Adrenal gland (tissue), 5 donors: ENCODE data around the gene FHL1.

Source experiments
- CTCF ChIP-seq, 6 experiments: fragments of 450-650 bp in 4 of 6; fragments of 200-600 bp in 2 of 6; sonication (generic) in 1 of 6; IDR thresholded peaks; 1 replicate in 5 of 6; 2 replicates in 1 of 6; pipeline versions ENCODE4 v1.5.1 to v1.8.0; 2016 to 2021; ENCODE audit warnings: antibody characterized with exemption in 6 of 6, mild to moderate bottlenecking in 2 of 6, moderate library complexity in 1 of 6
- POLR2A ChIP-seq, 2 donors: fragments of 450-650 bp; IDR thresholded peaks; one replicate each; pipeline ENCODE4 v1.6.1; 2017; ENCODE audit warnings: antibody characterized with exemption in 2 of 2, mild to moderate bottlenecking in 2 of 2, moderate library complexity in 1 of 2
- donor health status: DM: no; HTN: no; CAD: no.

GRCh38 chrX:136207546-136207945, 60.2 kb downstream of the FHL1 start:
- TF ChIP-seq CTCF (IDR thresholded peaks at IDR 0.05) = no peak
- TF ChIP-seq POLR2A (IDR thresholded peaks at IDR 0.05) = no peak
